H1 (cell line): ENCODE measurements around the gene BPIFA2. TPM values are rescaled to one million over a fixed set of nuclear protein-coding genes. Genes with fewer than 3 reads are reported as not detected.

Experiments
- polyA plus RNA-seq, 7 experiments: library from polyadenylated mRNA; depleted of rRNA in 3 of 7; stranded (reverse) in 5 of 7; unstranded in 2 of 7; fragments of >200 nt in 5 of 7; fragments of 200-250 nt in 2 of 7; gene quantifications; 1 replicate in 5 of 7; 2 replicates in 1 of 7; 4 replicates in 1 of 7; pipeline versions ENCODE4 v1.2.1 to v1.2.3, GENCODE V29; 2011 to 2013; ENCODE audit warnings: missing spikeins in 2 of 7, mixed read lengths in 2 of 7
- total RNA-seq: library from RNA; stranded (reverse); fragmentation: NEBNext Ultra II Directional; extraction: Animal tissue kit (Norgen Biotek cat#: 25700); gene quantifications from 2 replicates; pipeline ENCODE4 v1.2.1, GENCODE V29; 2021
- TF ChIP-seq, protein P1 (sequence below): IDR thresholded peaks from 2 replicates; pipeline ENCODE4 v1.6.1; 2012; ENCODE audit warnings: inconsistent platforms

The BPIFA2 gene
- total and polyA plus RNA-seq, 2 of the 8 experiments (the other 6 are each of a cell fraction or from before 2014, with no cell fraction given), result not detected

DNA sequence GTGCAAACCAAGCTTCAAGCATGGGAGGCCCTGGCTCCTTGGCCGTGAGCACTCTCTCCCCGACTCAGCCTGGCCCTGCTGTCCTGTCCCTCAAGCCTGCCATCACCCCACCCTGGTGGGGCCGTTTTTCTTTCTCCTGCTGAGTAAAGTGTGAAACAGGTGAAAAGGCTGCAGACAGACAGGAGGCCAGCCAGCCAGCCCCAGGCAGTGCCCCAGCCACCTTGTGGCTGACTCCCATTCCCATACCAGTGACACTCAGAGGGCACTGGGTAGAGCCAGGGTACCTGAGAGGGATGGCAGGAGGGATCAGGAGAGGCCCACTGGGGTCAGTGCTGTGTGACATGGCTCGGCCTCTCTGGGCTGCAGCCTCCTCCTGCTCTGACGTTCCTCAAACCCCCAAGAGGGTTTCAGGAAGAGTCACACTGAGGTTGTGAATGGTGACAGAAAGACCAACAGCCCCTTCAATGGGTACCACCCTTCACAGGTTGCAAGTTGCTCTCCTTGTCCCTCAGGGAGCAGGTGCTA is 35.9 kb upstream of the BPIFA2 start (continued):
- TF ChIP-seq, protein P1, sequence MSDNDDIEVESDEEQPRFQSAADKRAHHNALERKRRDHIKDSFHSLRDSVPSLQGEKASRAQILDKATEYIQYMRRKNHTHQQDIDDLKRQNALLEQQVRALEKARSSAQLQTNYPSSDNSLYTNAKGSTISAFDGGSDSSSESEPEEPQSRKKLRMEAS, result no peak
